ENCODE results near the gene SUFU.

DNA sequence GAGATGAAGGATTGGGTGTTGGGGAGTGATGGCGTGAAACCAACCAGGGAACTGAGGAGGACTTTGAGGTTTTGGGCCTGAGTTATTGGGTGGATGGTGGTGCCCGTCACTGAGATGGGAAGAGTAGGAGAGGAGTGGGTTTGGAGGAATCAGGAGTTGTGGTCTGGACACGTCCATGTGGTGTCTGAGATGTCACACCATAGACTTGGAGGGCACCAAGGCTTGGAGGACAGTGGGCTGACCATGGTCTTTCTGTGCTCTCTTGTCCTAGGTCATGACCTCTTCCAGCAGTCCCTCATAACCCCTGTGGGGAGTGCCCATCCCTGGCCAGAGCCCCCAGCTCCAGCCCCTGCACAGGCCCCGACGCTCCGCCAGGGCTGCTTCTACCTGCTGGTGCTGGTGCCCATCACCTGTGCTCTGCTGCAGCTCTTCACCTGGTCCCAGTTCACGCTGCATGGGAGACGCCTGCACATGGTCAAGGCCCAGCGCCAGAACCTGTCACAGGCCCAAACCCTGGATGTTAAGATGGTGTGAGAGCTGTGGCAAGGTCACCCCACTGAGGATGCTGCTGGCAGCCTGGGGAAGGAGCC is 28.2 kb upstream of the SUFU start:
- TF ChIP-seq ZNF274 (IDR thresholded peaks at IDR 0.05; ENCODE audit: low read depth, low read length) (no peak), YY1 (IDR thresholded peaks at IDR 0.05; ENCODE audit: insufficient read depth, insufficient read length) (no peak)
